Heart left ventricle (tissue), 13 donors: ENCODE measurements around the gene MYO10.

Source experiments
- CTCF ChIP-seq, 12 donors: fragments of 200-600 bp; sonication (generic) in 4 of 12; IDR thresholded peaks; one replicate each; pipeline versions ENCODE4 v1.5.0 to v1.8.0; 2018 to 2022; ENCODE audit warnings: antibody characterized with exemption in 12 of 12, mild to moderate bottlenecking in 5 of 12
- POLR2A ChIP-seq, 2 donors: fragments of 450-650 bp; IDR thresholded peaks; one replicate each; pipeline ENCODE4 v1.6.1; 2017; ENCODE audit warnings: antibody characterized with exemption in 2 of 2, mild to moderate bottlenecking in 2 of 2, moderate library complexity in 2 of 2
- donor health status: ischemic (EF 13 %, LVEDD 7.1; RV severe dilation, severe dysfunction).
- donor health status: DM: no; HTN: yes; CAD: no.
- donor health status: DM: no; HTN: no; CAD: no.
- donor health status: ischemic (EF 25% LVEDD 6.9; RV normal size, moderate dysfunction).
- donor health status: ischemic (EF 25% LVEDD 5.7; RV mildly dilated, moderate dysfunction).
- donor health status: ischemic (EF 35%, LVEDD 5.7; RV mildly dilated, moderate dysfunction).
- donor health status: nonischemic (EF 11% LVEDD 7.7; RV severe dilation, severe dysfunction).
- donor health status: DM: yes; HTN: yes; CAD: no.
- donor health status: PGD.
- donor health status: ischemic (EF 29% LVEDD 5.4; RV normal size, mild dysfunction).
- donor health status: nonischemic (EF 23%, LVEDD 6.1; RV moderate dilation, normal function).

GRCh38 chr5:16812448-16812847 is 123.6 kb downstream of the MYO10 start:
- no peak for TF ChIP-seq CTCF (IDR thresholded peaks at IDR 0.05)
- no peak for TF ChIP-seq POLR2A (IDR thresholded peaks at IDR 0.05)
